Measurements from ENCODE around the gene C9.
"Not testable (repeated sequence)": the region's sequence is repeated elsewhere in the genome, so short reads cannot be mapped to it uniquely, and the experiment has no call there.

Gene C9

GRCh38 chr5:39370555-39371366 is 6.5 kb upstream of the C9 start:
- FAIRE-seq, result no peak

GRCh38 chr5:39369123-39369815 is 5.0 kb upstream of the C9 start:
- FAIRE-seq, result no peak

DNA sequence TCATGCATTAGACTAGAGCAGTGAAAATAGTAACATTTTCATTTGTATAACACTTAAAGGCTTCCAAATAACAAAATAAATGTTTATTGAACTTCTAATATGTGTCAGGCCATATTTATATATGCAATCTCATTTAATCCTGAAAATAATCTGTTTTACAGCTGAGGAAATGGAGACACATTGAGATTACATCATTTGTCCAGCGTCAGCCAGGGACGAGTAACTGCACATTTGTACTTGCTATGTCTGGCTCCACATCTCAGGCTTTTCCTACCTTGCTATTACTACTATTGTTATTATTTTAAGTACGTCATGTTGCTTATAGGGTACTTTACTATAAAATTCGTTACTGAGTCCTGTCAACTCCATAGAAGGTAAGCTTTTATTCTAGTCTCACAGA is 3.8 kb upstream of the C9 start:
- no peak for FAIRE-seq

DNA sequence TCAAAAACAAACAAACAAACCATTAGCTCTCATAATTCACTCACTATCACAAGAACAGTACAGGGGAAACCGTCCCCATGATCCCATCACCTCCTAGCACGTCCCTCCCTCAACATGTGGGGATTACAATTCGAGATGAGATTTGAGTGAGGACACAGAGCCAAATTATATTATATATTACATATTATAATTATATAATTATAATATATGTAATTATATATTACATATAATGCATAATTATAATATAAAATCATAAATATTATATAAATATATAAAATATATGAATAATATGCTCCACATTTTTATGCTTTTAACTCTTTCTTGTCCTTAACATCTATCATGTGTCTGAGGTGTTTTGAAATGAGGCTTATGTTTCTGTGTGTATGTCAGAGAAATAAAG is 3.4 kb upstream of the C9 start:
- no peak for FAIRE-seq

DNA sequence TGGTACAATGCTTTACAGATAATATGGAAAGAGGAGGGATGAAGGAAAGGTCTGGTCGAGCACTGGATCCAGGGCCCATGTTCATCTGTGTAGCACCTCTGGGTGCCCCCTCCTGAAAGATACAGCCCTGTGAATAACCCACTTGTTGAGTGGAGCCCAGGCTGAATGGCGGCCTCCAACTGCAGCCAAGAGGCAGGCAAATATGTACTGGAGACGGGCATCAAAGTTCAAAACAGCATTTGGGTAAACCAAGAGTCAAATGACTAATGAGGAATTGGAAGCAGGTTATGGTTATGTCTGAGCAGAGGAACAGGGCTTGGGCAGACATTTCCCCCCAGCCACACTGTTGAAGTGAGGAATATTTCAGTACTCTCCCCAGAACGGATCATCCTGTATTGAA is 1.1 kb downstream of the C9 start:
- no peak for FAIRE-seq

- FAIRE-seq, result no peak
These were observed 1.6 kb downstream of the C9 start for GRCh38 chr5:39362646-39363045.

GRCh38 chr5:39361306-39361705 is 3.0 kb downstream of the C9 start:
- FAIRE-seq, result no peak

DNA sequence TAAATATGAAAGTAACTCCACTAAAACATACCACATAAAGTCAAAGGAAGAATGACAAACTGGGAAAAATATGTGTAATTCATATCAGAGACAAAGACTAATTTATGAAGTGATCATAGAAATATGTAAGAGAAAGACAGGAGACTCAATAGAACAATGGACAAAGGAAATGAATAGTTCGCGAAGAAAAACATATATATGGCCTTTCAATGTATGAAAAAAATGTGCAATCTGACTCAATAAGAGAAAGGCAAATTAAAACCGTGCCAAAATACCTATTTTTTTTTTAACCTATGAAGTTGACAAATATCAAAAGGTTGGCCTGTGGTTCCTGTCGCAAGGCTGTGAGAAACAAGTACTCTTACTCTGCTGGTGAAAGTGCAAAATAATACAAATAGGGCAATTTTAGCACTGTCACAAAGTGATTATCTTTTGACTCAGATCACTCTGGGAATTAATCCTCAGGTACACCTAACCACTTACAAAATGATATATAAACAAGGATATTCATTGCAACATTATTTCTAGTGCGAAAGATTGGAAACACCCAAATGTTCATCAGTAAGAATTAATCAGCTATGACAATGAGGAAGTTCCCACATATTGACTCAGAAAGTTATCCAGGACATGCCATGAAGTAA is 3.7 kb downstream of the C9 start:
- no peak for FAIRE-seq

- FAIRE-seq, result no peak
These were observed 8.0 kb downstream of the C9 start for GRCh38 chr5:39356263-39356662.

- FAIRE-seq, result no peak
These were observed 9.0 kb downstream of the C9 start for GRCh38 chr5:39355324-39355723.

DNA sequence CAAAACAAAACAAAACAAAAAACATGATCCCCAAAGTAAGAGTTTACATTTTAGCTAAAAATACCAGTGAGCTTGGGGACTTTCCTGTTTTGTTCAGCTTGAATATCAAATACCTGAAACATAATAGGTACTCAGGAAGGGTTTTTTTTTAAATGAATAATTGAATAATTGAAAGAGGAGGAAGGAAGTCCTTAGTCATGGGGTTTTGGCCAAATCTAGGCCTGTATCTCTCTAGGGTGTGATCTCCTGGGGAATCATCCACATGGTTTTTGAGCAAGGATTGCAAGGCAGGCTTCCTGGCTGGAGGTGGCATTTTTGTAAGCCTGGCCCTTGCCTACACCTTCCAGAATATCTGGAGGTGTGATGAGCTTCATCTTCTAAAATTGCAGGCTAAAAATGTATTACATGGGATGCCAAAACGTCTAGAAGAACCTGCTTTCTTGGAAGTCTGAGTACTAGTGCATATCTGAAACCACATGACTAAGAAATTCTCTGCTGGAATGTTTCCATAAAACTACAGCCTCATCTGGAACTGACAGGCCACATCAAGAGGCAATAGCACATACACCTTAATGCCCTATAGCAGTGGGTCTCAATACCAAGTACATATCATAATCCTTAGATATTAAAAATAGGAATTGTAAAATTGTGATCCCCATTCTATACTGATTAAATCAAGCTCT is 10.4 kb downstream of the C9 start:
- no peak for FAIRE-seq

GRCh38 chr5:39352951-39353350 is 11.3 kb downstream of the C9 start:
- no peak for FAIRE-seq

GRCh38 chr5:39352170-39352569 is 12.1 kb downstream of the C9 start:
- no peak for FAIRE-seq

GRCh38 chr5:39349484-39349883 is 14.8 kb downstream of the C9 start:
- FAIRE-seq, result no peak

- no peak for FAIRE-seq
These were observed 21.8 kb downstream of the C9 start for GRCh38 chr5:39342460-39342859.

- no peak for FAIRE-seq
These were observed 22.4 kb downstream of the C9 start for GRCh38 chr5:39341896-39342295.

- no peak for FAIRE-seq
These were observed 23.8 kb downstream of the C9 start for GRCh38 chr5:39340506-39340905.

DNA sequence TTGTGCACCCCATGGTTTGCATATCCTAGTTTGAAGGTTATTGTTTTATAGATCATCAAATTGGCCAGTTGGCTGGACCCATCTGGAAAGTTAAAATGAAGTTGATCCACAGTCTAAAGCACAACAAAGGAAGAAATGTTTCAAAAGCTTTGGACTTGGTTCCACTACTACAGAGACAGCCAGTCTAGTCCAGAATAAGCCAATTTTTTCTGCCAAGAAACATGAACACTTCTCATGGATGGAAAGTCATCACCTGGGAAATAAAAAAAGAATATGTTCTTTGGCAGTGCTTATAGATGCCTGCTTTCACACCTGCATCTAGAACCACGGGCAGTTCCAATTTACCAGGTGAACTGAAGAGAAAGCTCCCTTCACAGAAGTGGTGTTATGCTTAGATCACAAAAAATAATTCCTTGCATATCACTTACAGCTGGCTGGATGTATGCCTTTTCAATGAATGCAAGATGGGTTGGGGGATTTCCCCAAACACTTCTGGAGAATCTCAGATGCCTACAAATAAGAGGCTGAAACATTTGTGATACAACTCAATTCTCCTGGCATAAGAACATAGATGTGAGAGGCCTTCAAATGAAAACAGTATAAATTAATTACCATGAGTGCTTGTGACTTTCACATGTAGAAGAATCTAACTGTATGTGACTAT is 26.9 kb downstream of the C9 start:
- FAIRE-seq, result no peak

GRCh38 chr5:39334296-39334695 is 30.0 kb downstream of the C9 start:
- not testable (repeated sequence) for FAIRE-seq

GRCh38 chr5:39333104-39333503 is 31.2 kb downstream of the C9 start:
- no peak for FAIRE-seq

DNA sequence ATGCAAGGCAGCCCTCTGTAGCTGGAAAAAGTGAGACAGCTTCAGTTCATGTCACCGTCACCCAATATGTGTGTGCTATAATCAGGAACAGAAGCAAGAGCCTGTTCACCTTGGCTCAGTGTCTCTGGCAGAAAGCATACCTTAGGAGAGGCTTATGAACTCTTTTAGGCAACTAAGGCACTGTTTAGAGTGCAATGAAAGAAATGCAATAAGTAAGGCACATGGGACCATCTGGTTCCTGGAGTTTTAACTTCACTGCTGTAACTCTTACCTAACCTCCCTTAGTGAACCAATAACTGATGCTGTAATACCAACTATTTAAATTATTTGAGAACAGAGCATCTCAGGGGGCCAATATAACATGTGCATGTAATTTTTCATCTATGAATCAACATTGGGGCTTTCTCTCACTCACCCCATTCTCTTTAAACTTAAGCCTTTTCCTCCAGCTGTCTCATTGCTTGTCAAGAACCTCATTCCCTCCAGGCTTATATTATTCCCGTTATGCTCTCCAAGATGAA is 32.4 kb downstream of the C9 start:
- FAIRE-seq, result no peak

GRCh38 chr5:39328731-39329130 is 35.6 kb downstream of the C9 start:
- FAIRE-seq, result no peak

GRCh38 chr5:39323542-39323941 is 40.8 kb downstream of the C9 start:
- peak; percentile 39 for FAIRE-seq

All from endometrium (tissue), 2 donors.